HG02973 (cell line): ENCODE measurements around the gene MT2A.

Experiments
- ATAC-seq: cut with Tn5 transposase; IDR thresholded peaks from one replicate; pipeline ENCODE4 v1.9.1; 2021; ENCODE audit warnings: moderate library complexity; ENCODE audit not compliant: unreplicated experiment

Gene MT2A

DNA sequence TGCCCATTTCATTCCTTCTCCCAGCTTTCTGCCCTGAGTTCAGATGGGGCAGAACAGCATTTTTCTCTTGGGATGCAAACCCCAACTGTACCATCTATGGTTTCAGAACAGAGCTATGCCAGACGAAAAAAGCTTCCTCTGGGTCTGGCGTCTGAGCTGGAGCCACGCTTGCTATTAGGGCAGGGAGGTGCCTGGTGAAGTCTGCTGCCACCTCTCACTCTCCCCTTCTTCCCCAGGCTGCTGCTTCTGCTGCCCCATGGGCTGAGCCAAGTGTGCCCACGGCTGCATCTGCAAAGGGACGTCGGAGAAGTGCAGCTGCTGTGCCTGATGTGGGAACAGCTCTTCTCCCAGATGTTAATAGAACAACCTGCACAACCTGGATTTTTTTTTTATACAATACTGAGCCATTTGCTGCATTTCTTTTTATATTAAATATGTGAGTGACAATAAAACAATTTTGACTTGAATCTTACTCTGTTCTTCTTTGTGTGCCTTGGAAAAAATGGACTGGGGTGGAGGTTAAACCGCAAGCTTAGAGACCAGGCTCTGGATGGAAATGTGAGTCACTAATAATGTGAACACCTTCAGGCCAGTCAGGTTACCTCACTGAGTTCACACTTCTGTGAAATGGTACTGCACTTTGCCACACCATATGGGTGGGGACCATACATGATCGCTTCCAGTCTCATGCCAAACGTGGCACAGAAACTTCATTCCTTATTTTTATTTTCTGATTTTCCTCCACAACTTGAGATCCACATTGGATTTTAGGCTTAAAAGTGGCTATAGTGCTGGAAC lies 28.4 kb downstream of the MT2A start:
- no peak for ATAC-seq

DNA sequence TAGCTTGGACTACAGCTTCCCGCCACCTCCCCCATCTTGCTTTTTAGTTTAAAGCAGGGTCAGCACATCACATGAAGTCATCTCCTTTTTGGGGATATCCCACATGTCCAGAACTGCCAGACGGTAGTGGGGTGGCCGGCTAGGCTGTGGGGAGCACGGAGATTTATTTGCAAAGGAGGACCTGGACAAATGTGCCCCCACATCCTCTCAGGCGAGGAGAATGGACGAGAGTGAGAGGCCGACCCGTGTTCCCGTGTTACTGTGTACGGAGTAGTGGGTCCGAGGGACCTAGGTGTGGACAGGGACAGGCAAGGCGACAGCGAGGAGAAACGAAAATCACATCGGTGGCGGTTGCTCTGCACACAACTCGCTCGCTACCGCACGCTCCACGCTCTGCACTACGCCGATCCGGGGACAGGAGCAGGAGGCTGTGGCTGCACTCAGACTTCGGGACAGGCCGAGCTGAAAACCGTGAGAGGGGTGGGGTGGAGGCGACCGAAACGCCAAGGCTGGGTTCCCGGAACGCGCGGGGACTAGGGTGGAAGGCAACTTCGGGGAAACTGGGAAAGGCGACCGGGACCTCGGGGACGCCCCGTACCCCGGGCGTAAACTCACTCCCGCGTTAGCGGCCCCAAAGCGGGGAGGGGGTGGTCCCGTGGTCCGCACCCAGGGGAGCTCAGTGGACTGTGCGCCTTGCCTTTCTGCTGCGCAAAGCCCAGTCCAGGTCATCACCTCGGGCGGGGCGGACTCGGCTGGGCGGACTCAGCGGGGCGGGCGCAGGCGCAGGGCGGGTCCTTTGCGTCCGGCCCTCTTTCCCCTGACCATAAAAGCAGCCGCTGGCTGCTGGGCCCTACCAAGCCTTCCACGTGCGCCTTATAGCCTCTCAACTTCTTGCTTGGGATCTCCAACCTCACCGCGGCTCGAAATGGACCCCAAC lies 29.7 kb downstream of the MT2A start, which contains the start of gene MT1A:
MT1A (plus strand) TSS at position 853 of the 937 bp plus-strand sequence; CDS start at position 926, 73 bp downstream.
- ATAC-seq = no peak

DNA sequence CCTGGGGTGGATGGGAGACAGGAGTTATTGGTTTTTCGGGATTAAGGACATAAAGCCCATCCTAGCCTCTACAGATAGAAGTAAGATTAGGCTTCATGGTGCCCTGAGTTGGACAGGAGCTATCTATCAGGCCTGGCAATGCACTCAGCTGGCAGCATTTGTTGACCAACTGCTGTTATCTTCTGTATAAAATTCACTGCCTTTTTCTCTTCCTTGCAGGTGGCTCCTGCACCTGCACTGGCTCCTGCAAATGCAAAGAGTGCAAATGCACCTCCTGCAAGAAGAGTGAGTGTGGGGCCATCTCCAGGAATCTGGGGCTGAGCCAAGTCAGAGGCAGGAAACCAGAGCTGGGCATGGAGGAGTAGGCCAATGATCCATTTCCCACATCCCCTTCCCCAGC lies 30.7 kb downstream of the MT2A start:
- ATAC-seq = no peak

DNA sequence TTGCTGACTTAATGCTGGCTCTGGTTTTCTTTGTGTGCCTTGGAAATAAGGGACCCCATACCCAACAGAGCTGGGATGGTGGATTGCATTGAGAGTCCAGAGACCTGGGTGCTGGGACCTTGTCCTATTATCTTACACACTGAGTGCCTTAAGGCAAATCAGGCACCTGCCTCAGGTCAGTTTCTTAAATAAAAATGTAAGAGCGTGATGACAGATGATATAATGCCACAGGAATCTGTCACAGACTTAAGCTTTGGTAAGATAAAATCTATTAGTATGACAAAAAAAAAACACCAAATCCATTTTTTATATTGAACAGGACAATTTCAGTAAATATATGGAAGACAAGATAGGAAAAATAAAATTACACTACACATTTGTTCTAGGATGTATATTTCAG lies 31.7 kb downstream of the MT2A start:
- no peak for ATAC-seq

DNA sequence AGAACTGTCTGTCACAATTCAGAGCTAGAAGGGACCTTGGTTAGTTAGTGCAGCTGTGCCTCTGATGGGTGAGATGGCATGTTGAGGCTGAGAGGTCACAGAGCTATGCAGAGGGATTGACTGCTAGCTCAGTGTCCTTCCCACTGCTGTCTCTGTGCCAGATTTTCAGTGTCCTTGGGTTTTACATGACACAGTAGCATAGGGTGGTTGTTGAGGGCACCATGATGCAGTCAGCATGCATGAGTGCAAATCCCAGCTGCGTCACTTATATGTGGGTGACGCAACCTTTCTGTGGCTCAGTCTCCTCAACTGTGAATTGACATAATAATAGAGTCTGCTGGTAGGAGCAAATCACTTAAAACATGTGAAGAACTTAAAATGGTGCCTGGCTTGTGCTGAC lies 32.8 kb downstream of the MT2A start:
- no peak for ATAC-seq

DNA sequence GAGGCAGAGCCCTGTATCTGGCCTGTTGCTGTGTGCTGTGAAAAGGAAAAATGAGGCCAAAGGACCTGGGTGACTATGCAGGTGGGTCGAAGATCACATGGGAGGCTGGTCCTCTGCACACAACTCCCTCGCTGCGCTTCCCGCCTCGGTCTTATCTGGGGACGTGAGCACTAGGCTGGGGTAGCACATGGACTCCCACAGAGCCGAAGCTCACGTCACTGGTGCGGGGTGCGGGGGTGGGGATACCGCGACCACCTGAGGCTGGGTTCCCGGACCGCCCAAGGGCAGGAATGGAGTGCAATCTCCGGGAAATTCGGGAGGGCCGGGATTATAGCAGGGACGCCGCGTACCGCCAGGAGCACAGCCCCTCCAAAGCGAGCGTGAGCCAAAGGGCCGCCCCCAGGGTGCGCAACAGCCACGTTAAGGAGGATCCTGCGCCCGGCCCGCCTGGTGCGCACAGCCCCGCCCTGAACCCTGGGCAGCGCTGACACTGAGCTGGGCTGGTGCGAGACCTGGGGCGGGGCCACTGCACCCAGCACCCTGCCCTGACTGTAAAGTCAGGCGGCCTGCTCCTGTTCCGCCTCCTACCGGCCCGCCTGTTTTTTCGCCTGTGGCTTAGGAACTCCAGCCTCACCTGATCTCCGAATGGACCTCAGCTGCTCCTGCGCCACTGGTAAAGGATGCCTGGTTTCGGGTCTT lies 34.8 kb downstream of the MT2A start:
- ATAC-seq = peak; percentile 51

DNA sequence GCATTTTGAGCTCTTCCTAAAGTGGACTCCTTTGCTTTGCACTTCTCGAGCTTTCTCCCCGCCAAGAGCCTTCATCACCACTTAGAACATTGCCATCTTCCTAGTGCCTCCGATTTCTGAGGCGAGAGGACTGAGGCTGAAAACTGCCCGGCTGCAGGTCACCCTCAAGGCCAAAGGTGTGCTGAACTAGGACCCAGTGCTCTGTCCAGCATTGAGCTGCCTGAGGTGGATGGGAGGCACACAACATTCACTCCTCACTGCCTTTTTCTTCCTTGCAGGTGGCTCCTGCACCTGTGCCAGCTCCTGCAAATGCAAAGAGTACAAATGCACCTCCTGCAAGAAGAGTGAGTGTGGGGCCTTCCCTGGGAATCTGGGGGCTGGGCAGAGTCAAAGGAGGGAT lies 35.4 kb downstream of the MT2A start:
- no peak for ATAC-seq

DNA sequence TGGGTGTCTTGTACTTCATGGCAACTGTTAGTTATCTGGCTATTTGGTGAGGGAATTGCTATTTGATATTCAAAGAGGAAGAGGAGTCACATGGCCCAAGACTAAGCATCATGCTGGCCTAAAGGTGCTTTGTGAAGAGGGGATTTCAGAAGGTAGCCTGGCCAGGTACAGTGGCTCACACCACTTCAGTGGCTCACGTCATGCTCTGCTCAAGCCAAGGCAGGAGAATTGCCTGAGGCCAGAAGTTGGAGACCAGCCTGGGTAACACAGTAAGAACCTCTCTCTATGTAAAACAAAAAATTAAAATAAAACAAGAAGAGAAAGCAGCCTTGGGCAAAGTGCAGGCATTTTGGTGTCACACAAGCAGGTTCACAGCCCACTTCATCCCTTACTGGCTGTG lies 36.9 kb downstream of the MT2A start:
- ATAC-seq = no peak

DNA sequence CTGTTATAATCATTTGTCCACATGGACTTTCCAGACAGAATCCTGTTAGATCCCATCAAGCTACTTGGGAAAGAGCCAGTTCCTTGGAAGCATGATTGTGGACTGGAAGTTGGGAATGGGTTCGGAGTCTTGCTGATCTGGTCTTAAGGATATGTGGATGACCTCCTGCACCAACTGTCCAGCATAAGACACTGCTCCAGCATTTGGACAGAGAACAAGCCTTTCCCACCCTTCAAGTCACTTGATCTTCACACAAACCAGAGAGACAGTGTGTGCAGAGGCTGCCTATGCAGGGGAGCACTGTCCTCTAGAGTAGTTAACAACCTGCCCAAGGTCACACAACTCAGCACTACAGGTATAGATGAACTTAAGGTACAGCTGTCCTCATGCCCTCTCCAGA lies 37.5 kb downstream of the MT2A start:
- ATAC-seq = no peak

DNA sequence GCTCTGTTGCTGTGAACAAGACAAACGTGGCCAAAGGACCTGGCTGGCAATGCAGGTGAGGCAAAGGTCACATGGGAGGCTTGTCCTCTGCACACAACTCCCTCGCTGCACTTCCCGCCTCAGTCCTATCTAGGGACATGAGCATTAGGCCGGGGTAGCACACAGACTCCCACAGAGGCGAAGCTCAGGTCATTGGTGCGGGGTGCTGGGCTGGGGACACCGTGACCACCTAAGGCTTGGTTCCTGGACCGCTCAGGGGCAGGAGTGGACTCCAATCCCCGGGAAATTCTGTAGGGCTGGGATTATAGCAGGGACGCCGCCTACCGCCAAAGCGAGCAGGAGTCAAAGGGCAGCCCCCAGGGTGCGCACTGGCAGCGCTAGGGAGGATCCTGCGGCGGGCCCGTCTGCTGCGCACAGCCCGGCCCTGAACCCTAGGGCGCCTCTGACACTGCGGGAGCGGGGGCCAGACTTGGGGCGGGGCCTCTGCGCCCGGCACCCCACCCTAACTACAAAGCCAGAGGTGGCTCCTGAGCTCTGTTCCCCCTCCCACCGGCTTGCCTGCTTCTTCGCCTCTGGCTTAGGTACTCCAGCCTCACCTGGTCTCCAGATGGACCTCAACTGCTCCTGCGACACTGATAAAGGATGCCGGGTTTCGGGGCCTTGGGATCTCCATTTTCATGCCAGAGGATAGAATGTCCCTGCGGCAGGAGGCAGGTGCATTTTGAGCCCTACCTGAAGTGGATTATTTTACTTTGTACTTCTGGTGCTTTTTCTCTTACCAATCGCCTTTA lies 39.5 kb downstream of the MT2A start:
- no peak for ATAC-seq

DNA sequence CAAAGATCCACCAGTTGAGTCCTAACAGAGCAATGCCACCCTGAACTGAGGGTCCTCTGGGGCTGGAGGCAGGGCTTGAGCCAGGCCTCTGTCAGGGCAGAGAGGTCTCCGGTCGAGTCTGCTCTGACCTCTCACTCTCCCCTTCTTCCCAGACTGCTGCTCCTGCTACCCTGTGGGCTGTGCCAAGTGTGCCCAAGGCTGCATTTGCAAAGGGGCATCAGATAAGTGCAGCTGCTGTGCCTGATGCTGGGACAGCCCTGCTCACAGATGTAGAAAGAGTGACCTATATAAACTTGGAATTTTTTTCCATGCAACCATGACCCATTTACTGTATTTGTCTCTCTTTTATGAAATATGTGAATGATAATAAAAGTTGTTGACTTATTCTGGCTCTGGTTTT lies 40.9 kb downstream of the MT2A start:
- no peak for ATAC-seq

DNA sequence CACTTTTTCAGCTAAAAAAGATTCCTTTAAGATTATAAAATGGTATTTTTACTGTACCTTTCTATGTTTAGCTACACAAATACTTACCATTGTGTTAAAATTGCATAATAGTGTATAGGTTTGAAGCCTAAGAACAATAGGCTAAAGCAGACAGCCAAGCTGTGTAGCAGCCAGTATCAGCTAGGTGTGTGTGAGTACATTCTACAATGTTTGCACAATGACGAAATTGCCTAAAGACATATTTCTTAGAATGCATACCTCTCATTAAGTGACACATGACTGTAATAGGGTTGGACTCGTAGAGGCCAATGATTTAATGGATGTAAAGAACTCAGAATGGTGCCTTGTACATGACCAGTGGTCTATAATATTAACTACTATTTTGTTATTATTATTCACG lies 41.4 kb downstream of the MT2A start:
- ATAC-seq = no peak

DNA sequence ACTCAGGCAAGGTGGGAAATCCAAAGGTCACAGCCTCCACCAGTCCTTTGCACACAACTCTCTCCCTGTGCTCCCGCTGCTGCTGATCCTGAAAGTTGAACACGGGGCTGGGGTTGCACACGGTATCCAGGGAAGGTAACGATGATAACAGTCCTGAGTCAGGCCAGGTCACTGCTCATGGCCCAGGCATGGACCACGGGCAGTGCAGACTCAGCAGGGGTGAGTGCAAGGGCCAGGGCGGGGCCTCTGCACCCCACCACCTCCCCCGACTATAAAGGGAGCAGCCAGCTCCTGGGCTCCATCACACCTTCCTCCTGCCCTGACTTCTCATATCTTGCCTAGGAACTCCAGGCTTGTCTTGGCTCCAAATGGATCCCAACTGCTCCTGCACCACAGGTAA lies 43.2 kb downstream of the MT2A start, which contains the start of gene MT1B:
MT1B (plus strand) TSS at position 301 of the 400 bp plus-strand sequence; CDS start at position 369, 68 bp downstream.
- ATAC-seq = no peak

DNA sequence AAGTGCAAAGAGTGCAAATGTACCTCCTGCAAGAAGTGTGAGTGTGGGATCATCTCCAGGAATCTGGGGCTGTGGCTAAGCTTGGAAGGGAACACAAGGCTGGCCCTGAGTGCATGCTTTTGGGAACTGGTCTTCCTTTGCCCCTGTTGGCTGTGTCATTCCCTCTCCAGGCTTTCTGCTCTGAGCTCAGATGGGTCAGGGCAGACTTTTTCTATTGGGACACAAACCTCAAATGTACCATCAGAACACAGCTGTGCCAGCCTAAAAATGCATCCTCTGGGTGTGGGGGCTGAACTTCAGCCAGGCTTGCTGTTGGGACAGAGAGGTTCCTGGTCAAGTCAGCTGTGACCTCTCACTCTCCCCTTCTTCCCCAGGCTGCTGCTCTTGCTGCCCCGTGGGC lies 44.2 kb downstream of the MT2A start:
- no peak for ATAC-seq

DNA sequence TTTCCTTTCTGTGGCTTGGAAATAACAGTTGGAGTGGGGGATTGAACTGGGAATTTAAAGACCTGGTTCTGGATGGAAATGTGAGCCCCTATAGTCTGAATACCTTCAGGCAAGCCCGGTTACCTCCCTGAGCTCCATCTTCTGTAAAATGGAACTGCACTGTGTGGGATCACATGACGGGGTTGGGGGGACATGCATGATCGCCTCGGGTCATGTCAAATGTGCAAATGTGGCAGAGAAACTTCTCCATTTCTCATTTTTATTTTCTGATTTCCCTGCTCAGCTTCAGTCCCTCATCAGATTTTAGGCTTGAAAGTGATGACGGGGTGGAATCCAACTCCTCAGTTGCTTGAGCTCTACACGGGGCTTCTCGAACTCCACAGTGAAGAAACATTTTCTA lies 44.8 kb downstream of the MT2A start:
- no peak for ATAC-seq

DNA sequence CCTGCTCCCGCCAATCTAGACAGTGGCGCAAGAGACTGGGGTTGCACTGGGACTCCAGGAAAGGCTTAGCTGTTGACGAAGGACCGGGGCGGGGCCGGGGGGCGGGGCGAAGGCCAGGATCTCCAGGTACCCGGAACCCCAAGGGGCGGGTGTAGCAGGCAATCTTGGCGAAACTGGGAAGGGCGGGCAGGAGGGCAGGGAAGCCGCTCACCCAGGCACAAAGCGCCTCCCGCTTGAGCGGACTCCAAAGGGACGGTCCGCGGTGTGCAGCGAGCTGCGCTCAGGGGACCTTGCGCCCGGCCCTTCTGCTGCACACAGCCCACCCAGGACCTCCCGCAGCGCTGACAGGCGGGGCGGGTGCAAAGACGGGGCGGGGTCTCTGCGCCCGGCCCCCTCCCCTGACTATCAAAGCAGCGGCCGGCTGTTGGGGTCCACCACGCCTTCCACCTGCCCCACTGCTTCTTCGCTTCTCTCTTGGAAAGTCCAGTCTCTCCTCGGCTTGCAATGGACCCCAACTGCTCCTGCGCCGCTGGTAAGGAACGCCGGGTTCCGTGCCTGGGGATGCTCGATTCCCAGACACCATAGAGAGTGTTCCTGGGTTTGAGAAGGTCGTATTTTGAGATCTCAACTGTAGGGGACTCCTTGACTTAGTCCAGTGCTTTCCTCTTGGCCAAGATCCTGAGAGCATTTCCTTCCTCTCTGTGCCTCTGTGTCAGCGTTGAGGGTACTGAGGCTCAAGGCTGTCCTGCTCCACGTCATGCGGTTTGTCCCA lies 49.4 kb downstream of the MT2A start, which contains the start of gene MT1F:
MT1F (plus strand) TSS at position 405 of the 772 bp plus-strand sequence; CDS start at position 505, 100 bp downstream.
- no peak for ATAC-seq

DNA sequence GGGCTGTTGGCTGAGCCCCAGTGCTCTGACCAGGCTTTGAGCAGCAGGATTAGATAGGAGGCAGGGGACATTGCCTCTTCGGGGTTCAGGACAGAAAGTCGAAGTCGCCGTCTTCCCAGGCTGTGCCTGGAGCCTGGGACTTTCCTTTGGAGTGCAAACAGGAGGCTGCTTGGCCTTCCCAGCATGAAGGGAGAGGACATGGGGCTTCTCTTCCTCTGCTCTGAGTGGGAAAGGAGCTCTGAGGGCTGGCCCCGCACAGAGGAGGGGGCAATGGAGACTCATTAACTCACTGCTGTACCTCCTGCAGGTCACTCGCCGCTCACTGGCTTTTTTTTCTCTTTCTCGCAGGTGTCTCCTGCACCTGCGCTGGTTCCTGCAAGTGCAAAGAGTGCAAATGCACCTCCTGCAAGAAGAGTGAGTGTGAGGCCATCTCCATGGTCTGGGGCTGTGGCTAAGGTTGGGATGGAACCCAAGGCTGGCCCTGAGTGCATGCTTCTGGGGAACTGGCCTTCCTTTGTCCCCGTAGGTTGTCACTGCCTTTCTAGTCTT lies 50.0 kb downstream of the MT2A start:
- no peak for ATAC-seq
